Pancreas (tissue), 10 donors: ENCODE results near the gene ZDHHC20. TPM values are rescaled to one million over a fixed set of nuclear protein-coding genes. Genes with fewer than 3 reads are reported as not detected.

Experiments used
- ATAC-seq, 4 donors: fragments of 200-7000 bp; cut with Tn5 transposase; one replicate each; pipeline versions ENCODE4 v1.8.0 to v1.9.1; 2020; ENCODE audit warnings: mild to moderate bottlenecking in 4 of 4, moderate library complexity in 4 of 4
- DNase-seq, 6 donors: peaks; one replicate each; pipeline ENCODE4 v3.0.0-alpha.2; 2020
- FAIRE-seq: peaks from 2 replicates; lab custom pipeline; 2012; peaks lifted over from hg19 to GRCh38; lab: Jason Lieb, UNC
- H3K27ac ChIP-seq, 4 donors: fragments of 200-600 bp; sonication (generic); 1 replicate in 3 of 4; 2 replicates in 1 of 4; pipeline versions ENCODE4 v1.5.0 to v1.8.0; 2020
- H3K27me3 ChIP-seq, 4 donors: fragments of 200-600 bp; one replicate each; pipeline ENCODE4 v1.8.0; 2021
- H3K36me3 ChIP-seq, 3 donors: fragments of 200-600 bp; sonication (generic) in 1 of 3; one replicate each; pipeline versions ENCODE4 v1.5.0 to v1.8.0; 2020 to 2021
- H3K4me1 ChIP-seq, 3 donors: fragments of 200-600 bp; one replicate each; pipeline ENCODE4 v1.8.0; 2021
- H3K4me3 ChIP-seq, 4 donors: fragments of 200-600 bp; sonication (generic) in 2 of 4; one replicate each; pipeline versions ENCODE4 v1.5.0 to v1.8.0; 2020 to 2021
- H3K9me3 ChIP-seq, 4 donors: fragments of 200-600 bp; one replicate each; pipeline ENCODE4 v1.8.0; 2021
- CTCF ChIP-seq, 4 donors: fragments of 200-600 bp; sonication (generic) in 3 of 4; IDR thresholded peaks; one replicate each; pipeline versions ENCODE4 v1.5.0 to v1.8.0; 2021; ENCODE audit warnings: antibody characterized with exemption in 4 of 4
- WGBS, 2 donors: extraction: QIAGEN DNeasy Blood & Tissue Kit; methylation state at CpG; one replicate each; pipeline ENCODE4 v1.1.7; 2013; 5-methylcytosine and 5-hydroxymethylcytosine counted together
- intact Hi-C, 3 donors: fragments of 100-400 bp; cut with DNase I; formaldehyde crosslinking; loops; one replicate each; pipeline versions ENCODE4 v1.11.1 to v1.14.2; 2022
- polyA plus RNA-seq, 2 donors: library from polyadenylated mRNA; stranded (reverse); fragments of 200-250 nt; gene quantifications; one replicate each; pipeline ENCODE4 v1.2.3, GENCODE V29; 2013
- total RNA-seq, 6 donors: library from RNA; stranded (reverse); fragmentation: NEBNext Ultra II Directional in 4 of 6; extraction: Animal tissue kit (Norgen Biotek cat#: 25700) in 4 of 6; gene quantifications; one replicate each; pipeline versions ENCODE4 v1.2.1 to v1.2.4, GENCODE V29; 2021 to 2023
- donor health status: healthy with polysubstance abuse.
- donor health status: DM: no; HTN: no; CAD: no; lungs with moderate emphysema.
- donor health status: DM: no; HTN: no; CAD: no.
- donor health status: control.
- donor health status: control.
- donor health status: Bipolar disorder and iron deficiency.
- donor health status: DM: yes; HTN: yes; CAD: no.
- donor health status: DM: no; HTN: no; CAD: no.
- donor health status: DM: no; HTN: no; CAD: no.
- donor health status: DM: yes; HTN: yes; CAD: no.

The ZDHHC20 gene
- total and polyA plus RNA-seq, 8 donors: 4.6 to 30.1 (median 13.1) TPM

- H3K27ac ChIP-seq: no peak overlapping the region
- no peak overlapping the region for H3K4me3 ChIP-seq
- intact Hi-C loops: loop anchor here in 1 of 3 donors (10.0 kb wide), 1 partner anchor 189 kb away; no protein-coding TSS in a partner anchor
- no peak for FAIRE-seq
- TF ChIP-seq CTCF (IDR thresholded peaks at IDR 0.05): no peak
- 83 to 90% methylated on average over 24 of the region's 24 CpGs for WGBS, 2 donors
- H3K4me1 ChIP-seq: no peaks in the 10 kb centered on the region
- peaks cover 0 to 5% (median 0%) of the 10 kb centered on the region in 4 donors for H3K9me3 ChIP-seq
- DNase-seq: no peak
- H3K27me3 ChIP-seq: no peaks in the 10 kb centered on the region
- no peaks in the 10 kb centered on the region for H3K36me3 ChIP-seq
- ATAC-seq: no peak
Measured at GRCh38 chr13:21483748-21484147, 24.6 kb upstream of the ZDHHC20 start.

- Histone ChIP-seq H3K9me3 (no peaks in the 10 kb centered on the region), H3K4me1 (peaks cover 0 to 5% (median 0%) of the 10 kb centered on the region in 3 donors), H3K4me3 (no peak overlapping the region), H3K36me3 (no peaks in the 10 kb centered on the region), H3K27me3 (no peaks in the 10 kb centered on the region), H3K27ac (no peak overlapping the region)
- ATAC-seq (peak in 2 of 4 donors; percentile 30 to 44), DNase-seq (no peak), FAIRE-seq (no peak)
- intact Hi-C loops: loop anchor here in 1 of 3 donors (10.0 kb wide), 1 partner anchor 187 kb away; no protein-coding TSS in a partner anchor
- no peak for TF ChIP-seq CTCF (IDR thresholded peaks at IDR 0.05)
- 22 to 23% methylated on average over 6 of the region's 6 CpGs for WGBS, 2 donors
Measured at GRCh38 chr13:21481359-21481758, 22.3 kb upstream of the ZDHHC20 start.

- 13 to 15% methylated on average over 8 of the region's 8 CpGs for WGBS, 2 donors
- peaks cover 0 to 5% (median 0%) of the 10 kb centered on the region in 3 donors for H3K4me1 ChIP-seq
- FAIRE-seq (peak; percentile 32), ATAC-seq (peak; percentile 64 to 80 (median 78)), DNase-seq (peak in 3 of 6 donors; percentile 31 to 47 (median 41))
- H3K27ac ChIP-seq: no peak overlapping the region
- no peaks in the 10 kb centered on the region for H3K36me3 ChIP-seq
- no peak overlapping the region for H3K4me3 ChIP-seq
- TF ChIP-seq CTCF (IDR thresholded peaks at IDR 0.05): peak; percentile 12 to 46 (median 41)
- H3K9me3 ChIP-seq: no peaks in the 10 kb centered on the region
- intact Hi-C loops: loop anchor here in 1 of 3 donors (5.0 kb wide), 1 partner anchor 367 kb away; no protein-coding TSS in a partner anchor
- H3K27me3 ChIP-seq: no peaks in the 10 kb centered on the region
Measured at GRCh38 chr13:21478881-21479808, 20.0 kb upstream of the ZDHHC20 start.

- peaks cover 0 to 5% (median 0%) of the 10 kb centered on the region in 3 donors for H3K4me1 ChIP-seq
- intact Hi-C loops: loop anchor here in 1 of 3 donors (5.0 kb wide), 1 partner anchor 365 kb away; no protein-coding TSS in a partner anchor
- 3 to 10% methylated on average over 18 of the region's 18 CpGs for WGBS, 2 donors
- TF ChIP-seq CTCF (IDR thresholded peaks at IDR 0.05): peak; percentile 92 to 99 (median 96)
- H3K36me3 ChIP-seq: no peaks in the 10 kb centered on the region
- peak; percentile 75 to 91 (median 84) for DNase-seq
- FAIRE-seq: peak; percentile 45
- H3K9me3 ChIP-seq: no peaks in the 10 kb centered on the region
- H3K27ac ChIP-seq: no peak overlapping the region
- peak overlapping the region in 3 of 4 donors; percentile 7 to 43 (median 22) for H3K4me3 ChIP-seq
- peak; percentile 80 to 95 (median 92) for ATAC-seq
- no peaks in the 10 kb centered on the region for H3K27me3 ChIP-seq
Measured at GRCh38 chr13:21476893-21477472, 17.9 kb upstream of the ZDHHC20 start.
